ENCODE results near the gene LPIN1. TPM values are rescaled to one million over a fixed set of nuclear protein-coding genes. Genes with fewer than 3 reads are reported as not detected.
A peak's percentile ranks its signal among the peaks of the same experiment; 100 is the strongest.

LPIN1 gene
- total and polyA plus RNA-seq, 12 donors, result 18.9 to 61.0 (median 34.4) TPM

- no peaks in the 10 kb centered on the region for H3K9me3 ChIP-seq
- DNase-seq (no peak), ATAC-seq (peak in 3 of 8 donors; percentile 4 to 58 (median 18))
- no peak overlapping the region for H3K4me3 ChIP-seq
- no peak for TF ChIP-seq CTCF (IDR thresholded peaks at IDR 0.05)
- H3K4me1 ChIP-seq, result peaks cover 0 to 36% (median 10%) of the 10 kb centered on the region in 9 donors
- H3K27me3 ChIP-seq, result no peaks in the 10 kb centered on the region
- peaks cover 0 to 50% (median 26%) of the 10 kb centered on the region in 9 donors for H3K36me3 ChIP-seq
- WGBS, 2 donors, result 97 to 98% methylated on average over 10 of the region's 10 CpGs
- intact Hi-C loops (cut with DNase I), result no loop called here
- peak overlapping the region in 1 of 10 donors; percentile 22 for H3K27ac ChIP-seq
These were observed 18.5 kb downstream of the LPIN1 start for GRCh38 chr2:11764920-11765319.

GRCh38 chr2:11765501-11765900 is 19.1 kb downstream of the LPIN1 start:
- WGBS, 2 donors, result 96 to 97% methylated on average over 13 of the region's 13 CpGs
- H3K36me3 ChIP-seq, result peaks cover 0 to 56% (median 26%) of the 10 kb centered on the region in 9 donors
- no peak overlapping the region for H3K4me3 ChIP-seq
- H3K27me3 ChIP-seq, result no peaks in the 10 kb centered on the region
- no peaks in the 10 kb centered on the region for H3K9me3 ChIP-seq
- H3K4me1 ChIP-seq, result peaks cover 0 to 36% (median 10%) of the 10 kb centered on the region in 9 donors
- DNase-seq (no peak), ATAC-seq (no peak)
- TF ChIP-seq CTCF (IDR thresholded peaks at IDR 0.05), result no peak
- no peak overlapping the region for H3K27ac ChIP-seq
- intact Hi-C loops (cut with DNase I), result no loop called here

- intact Hi-C loops (cut with DNase I), result no loop called here
- no peak overlapping the region for H3K4me3 ChIP-seq
- peaks cover 0 to 61% (median 26%) of the 10 kb centered on the region in 9 donors for H3K36me3 ChIP-seq
- ATAC-seq (no peak), DNase-seq (no peak)
- no peak overlapping the region for H3K27ac ChIP-seq
- H3K9me3 ChIP-seq, result no peaks in the 10 kb centered on the region
- H3K27me3 ChIP-seq, result no peaks in the 10 kb centered on the region
- TF ChIP-seq CTCF (IDR thresholded peaks at IDR 0.05), result no peak
- WGBS, 2 donors, result 94 to 98% methylated on average over 5 of the region's 5 CpGs
- peaks cover 0 to 36% (median 10%) of the 10 kb centered on the region in 9 donors for H3K4me1 ChIP-seq
These were observed 19.6 kb downstream of the LPIN1 start for GRCh38 chr2:11766016-11766415.

- Histone ChIP-seq H3K27ac (no peak overlapping the region), H3K4me3 (no peak overlapping the region), H3K4me1 (peaks cover 0 to 35% (median 9%) of the 10 kb centered on the region in 9 donors), H3K27me3 (no peaks in the 10 kb centered on the region), H3K9me3 (no peaks in the 10 kb centered on the region), H3K36me3 (peaks cover 0 to 76% (median 28%) of the 10 kb centered on the region in 9 donors)
- ATAC-seq (no peak), DNase-seq (no peak)
- WGBS, 2 donors, result 85 to 87% methylated on average over 7 of the region's 7 CpGs
- intact Hi-C loops (cut with DNase I), result no loop called here
- no peak for TF ChIP-seq CTCF (IDR thresholded peaks at IDR 0.05)
These were observed 21.3 kb downstream of the LPIN1 start for GRCh38 chr2:11767779-11768178.

All from heart right ventricle (tissue), 16 donors.